C4-2B (cell line): ENCODE results near the gene ATP9A.
"Not testable (repeated sequence)": the region's sequence is repeated elsewhere in the genome, so short reads cannot be mapped to it uniquely, and the experiment has no call there.

ENCODE experiments used
- H3K27ac ChIP-seq: fragments of 450-650 bp; 2 replicates; pipeline ENCODE4 v1.5.1; 2017
- CTCF ChIP-seq: fragments of 450-650 bp; conservative IDR thresholded peaks from 2 replicates; pipeline ENCODE4 v1.5.1; 2017; ENCODE audit warnings: mild to moderate bottlenecking
- ZFX ChIP-seq: fragments of 450-650 bp; IDR thresholded peaks from 2 replicates; pipeline ENCODE4 v1.6.1; 2017

ATP9A gene

GRCh38 chr20:51570739-51571459, 197.3 kb downstream of the ATP9A start:
- no peak overlapping the region for H3K27ac ChIP-seq

GRCh38 chr20:51569815-51570738, 198.1 kb downstream of the ATP9A start:
- TF ChIP-seq ZFX: no peak
- no peak for TF ChIP-seq CTCF
- no peak overlapping the region for H3K27ac ChIP-seq

More at GRCh38 chr20:51570739-51571459, 197.3 kb downstream of the ATP9A start:
- TF ChIP-seq ZFX: no peak
- no peak for TF ChIP-seq CTCF

GRCh38 chr20:51568533-51568932, 199.7 kb downstream of the ATP9A start:
- H3K27ac ChIP-seq: not testable (repeated sequence)

- H3K27ac ChIP-seq: no peak overlapping the region
- no peak for TF ChIP-seq ZFX
Measured at GRCh38 chr20:51567622-51568021, 200.6 kb downstream of the ATP9A start.

- no peak for TF ChIP-seq ZFX
- no peak for TF ChIP-seq CTCF
- H3K27ac ChIP-seq: no peak overlapping the region
Measured at GRCh38 chr20:51566594-51566993, 201.6 kb downstream of the ATP9A start.

- no peak overlapping the region for H3K27ac ChIP-seq
- TF ChIP-seq ZFX (no peak), CTCF (no peak)
Measured at GRCh38 chr20:51565298-51566144, 202.7 kb downstream of the ATP9A start.

- TF ChIP-seq CTCF (no peak), ZFX (no peak)
- no peak overlapping the region for H3K27ac ChIP-seq
Measured at GRCh38 chr20:51563486-51564332, 204.5 kb downstream of the ATP9A start.
